Activated T-cell treated with anti-CD3 and anti-CD28 coated beads, Interleukin-2, amount 50 U/mL, for 72 hours (primary cell): Measurements from ENCODE around the gene FIGN. TPM values are rescaled to one million over a fixed set of nuclear protein-coding genes. Genes with fewer than 3 reads are reported as not detected.

Experiments
- ATAC-seq, 2 donors: fragments of 150-1000 bp; cut with Tn5 transposase; replicated peaks in 1 of 2; 2 replicates each; pipeline ENCODE4 v1.10.0; 2021; ENCODE audit warnings: moderate library complexity in 2 of 2, mild to moderate bottlenecking in 1 of 2
- DNase-seq, 2 donors: peaks; one replicate each; pipeline ENCODE4 v3.0.0; 2021 to 2022; ENCODE audit warnings: mixed read lengths in 1 of 2
- H3K27ac Mint-ChIP-seq: one replicate; pipeline ENCODE4 v1.8.0; 2022; ENCODE audit warnings: mild to moderate bottlenecking, moderate library complexity, mixed read lengths
- H3K27me3 Mint-ChIP-seq: one replicate; pipeline ENCODE4 v1.8.0; 2022; ENCODE audit warnings: low read depth, mixed read lengths
- H3K36me3 Mint-ChIP-seq, 2 donors: one replicate each; pipeline ENCODE4 v1.8.0; 2022; ENCODE audit warnings: mixed read lengths in 2 of 2, mild to moderate bottlenecking in 1 of 2; ENCODE audit not compliant: insufficient read depth in 2 of 2
- H3K4me1 Mint-ChIP-seq: one replicate; pipeline ENCODE4 v1.8.0; 2022; ENCODE audit warnings: low read depth, mixed read lengths
- H3K4me3 Mint-ChIP-seq, 2 donors: one replicate each; pipeline ENCODE4 v1.8.0; 2022; ENCODE audit warnings: mild to moderate bottlenecking in 2 of 2, mixed read lengths in 2 of 2, moderate library complexity in 2 of 2
- H3K9me3 Mint-ChIP-seq, 2 donors: one replicate each; pipeline ENCODE4 v1.8.0; 2022; ENCODE audit warnings: mixed read lengths in 2 of 2
- total RNA-seq, 2 donors: library from RNA; stranded (reverse); gene quantifications; one replicate each; pipeline ENCODE4 v1.2.3, GENCODE V29; 2022

FIGN gene
- total RNA-seq, 2 donors from 2014 or later = not detected

- Mint-ChIP-seq H3K27me3 (no peaks in the 10 kb centered on the region), H3K27ac (no peak overlapping the region), H3K4me1 (no peaks in the 10 kb centered on the region), H3K9me3 (peaks cover 5 to 10% of the 10 kb centered on the region in 2 donors), H3K4me3 (no peak overlapping the region), H3K36me3 (no peaks in the 10 kb centered on the region)
- DNase-seq (no peak), ATAC-seq (no peak)
These were observed 43.0 kb downstream of the FIGN start for GRCh38 chr2:163692611-163693482.

GRCh38 chr2:163692081-163692480, 43.7 kb downstream of the FIGN start:
- Mint-ChIP-seq H3K27ac (no peak overlapping the region), H3K9me3 (peaks cover 5 to 9% of the 10 kb centered on the region in 2 donors), H3K4me1 (no peaks in the 10 kb centered on the region), H3K27me3 (no peaks in the 10 kb centered on the region), H3K4me3 (no peak overlapping the region), H3K36me3 (no peaks in the 10 kb centered on the region)
- ATAC-seq = no peak
- no peak for DNase-seq

- ATAC-seq = no peak
- DNase-seq = no peak
- Mint-ChIP-seq H3K4me1 (no peaks in the 10 kb centered on the region), H3K9me3 (peaks cover 5 to 9% of the 10 kb centered on the region in 2 donors), H3K4me3 (no peak overlapping the region), H3K27ac (no peak overlapping the region), H3K27me3 (no peaks in the 10 kb centered on the region), H3K36me3 (no peaks in the 10 kb centered on the region)
These were observed 44.9 kb downstream of the FIGN start for GRCh38 chr2:163690896-163691295.

GRCh38 chr2:163687217-163687616, 48.6 kb downstream of the FIGN start:
- no peaks in the 10 kb centered on the region for H3K4me1 Mint-ChIP-seq
- H3K4me3 Mint-ChIP-seq = no peak overlapping the region
- H3K27me3 Mint-ChIP-seq = no peaks in the 10 kb centered on the region
- H3K9me3 Mint-ChIP-seq = peaks cover 2 to 5% of the 10 kb centered on the region in 2 donors
- H3K36me3 Mint-ChIP-seq = no peaks in the 10 kb centered on the region
- no peak for DNase-seq
- no peak for ATAC-seq
- H3K27ac Mint-ChIP-seq = no peak overlapping the region

GRCh38 chr2:163686289-163686688, 49.5 kb downstream of the FIGN start:
- DNase-seq (no peak), ATAC-seq (no peak)
- Mint-ChIP-seq H3K27ac (no peak overlapping the region), H3K4me1 (no peaks in the 10 kb centered on the region), H3K36me3 (no peaks in the 10 kb centered on the region), H3K27me3 (no peaks in the 10 kb centered on the region), H3K4me3 (no peak overlapping the region), H3K9me3 (peaks cover 2 to 5% of the 10 kb centered on the region in 2 donors)

- H3K36me3 Mint-ChIP-seq = no peaks in the 10 kb centered on the region
- no peak for ATAC-seq
These were observed 53.1 kb downstream of the FIGN start for GRCh38 chr2:163682695-163683094.

GRCh38 chr2:163681745-163682144, 54.1 kb downstream of the FIGN start:
- no peaks in the 10 kb centered on the region for H3K27me3 Mint-ChIP-seq
- ATAC-seq (no peak), DNase-seq (no peak)
- H3K27ac Mint-ChIP-seq = no peak overlapping the region
- no peaks in the 10 kb centered on the region for H3K4me1 Mint-ChIP-seq
- H3K4me3 Mint-ChIP-seq = no peak overlapping the region
- no peaks in the 10 kb centered on the region for H3K36me3 Mint-ChIP-seq
- H3K9me3 Mint-ChIP-seq = peaks cover 3 to 4% of the 10 kb centered on the region in 2 donors

More at GRCh38 chr2:163682695-163683094, 53.1 kb downstream of the FIGN start:
- Mint-ChIP-seq H3K9me3 (peaks cover 3 to 4% of the 10 kb centered on the region in 2 donors), H3K27ac (no peak overlapping the region), H3K4me3 (no peak overlapping the region), H3K4me1 (no peaks in the 10 kb centered on the region), H3K27me3 (no peaks in the 10 kb centered on the region)
- no peak for DNase-seq

GRCh38 chr2:163675388-163675787, 60.4 kb downstream of the FIGN start:
- Mint-ChIP-seq H3K27me3 (no peaks in the 10 kb centered on the region), H3K9me3 (peaks cover 0 to 3% of the 10 kb centered on the region in 2 donors), H3K4me1 (no peaks in the 10 kb centered on the region), H3K27ac (no peak overlapping the region), H3K36me3 (no peaks in the 10 kb centered on the region), H3K4me3 (no peak overlapping the region)
- ATAC-seq (no peak), DNase-seq (no peak)

- Mint-ChIP-seq H3K27ac (no peak overlapping the region), H3K27me3 (no peaks in the 10 kb centered on the region), H3K36me3 (no peaks in the 10 kb centered on the region), H3K4me1 (no peaks in the 10 kb centered on the region), H3K9me3 (no peaks in the 10 kb centered on the region), H3K4me3 (no peak overlapping the region)
- DNase-seq = no peak
- no peak for ATAC-seq
These were observed 62.3 kb downstream of the FIGN start for GRCh38 chr2:163673522-163673921.

- H3K4me3 Mint-ChIP-seq = no peak overlapping the region
- no peaks in the 10 kb centered on the region for H3K27me3 Mint-ChIP-seq
- DNase-seq = no peak
- no peak for ATAC-seq
- no peaks in the 10 kb centered on the region for H3K36me3 Mint-ChIP-seq
- H3K9me3 Mint-ChIP-seq = peaks cover 0 to 2% of the 10 kb centered on the region in 2 donors
- H3K4me1 Mint-ChIP-seq = no peaks in the 10 kb centered on the region
- no peak overlapping the region for H3K27ac Mint-ChIP-seq
These were observed 64.9 kb downstream of the FIGN start for GRCh38 chr2:163670929-163671328.

GRCh38 chr2:163669506-163669905, 66.3 kb downstream of the FIGN start:
- Mint-ChIP-seq H3K4me1 (no peaks in the 10 kb centered on the region), H3K4me3 (no peak overlapping the region), H3K27me3 (no peaks in the 10 kb centered on the region), H3K27ac (no peak overlapping the region), H3K36me3 (no peaks in the 10 kb centered on the region), H3K9me3 (peaks cover 0 to 2% of the 10 kb centered on the region in 2 donors)
- no peak for DNase-seq
- ATAC-seq = no peak

GRCh38 chr2:163667064-163667887, 68.5 kb downstream of the FIGN start:
- Mint-ChIP-seq H3K4me3 (no peak overlapping the region), H3K9me3 (peaks cover 2 to 6% of the 10 kb centered on the region in 2 donors), H3K4me1 (no peaks in the 10 kb centered on the region), H3K36me3 (peaks cover 0 to 1% of the 10 kb centered on the region in 2 donors), H3K27ac (no peak overlapping the region), H3K27me3 (no peaks in the 10 kb centered on the region)
- DNase-seq = no peak
- ATAC-seq = no peak

GRCh38 chr2:163665817-163666216, 70.0 kb downstream of the FIGN start:
- no peak for DNase-seq
- no peak for ATAC-seq
- no peaks in the 10 kb centered on the region for H3K4me1 Mint-ChIP-seq
- H3K27me3 Mint-ChIP-seq = no peaks in the 10 kb centered on the region
- H3K36me3 Mint-ChIP-seq = peaks cover 0 to 1% of the 10 kb centered on the region in 2 donors
- no peak overlapping the region for H3K27ac Mint-ChIP-seq
- no peak overlapping the region for H3K4me3 Mint-ChIP-seq
- H3K9me3 Mint-ChIP-seq = peaks cover 6 to 7% of the 10 kb centered on the region in 2 donors
